Neural progenitor cell (in vitro differentiated cells): ENCODE data around the gene NNMT. TPM values are rescaled to one million over a fixed set of nuclear protein-coding genes. Genes with fewer than 3 reads are reported as not detected.

Experiments
- DNase-seq: peaks from one replicate; pipeline ENCODE4 v3.0.0-alpha.2; 2016; ENCODE audit warnings: low spot score
- H2AFZ ChIP-seq: fragments of 200-600 bp; sonication (generic); replicated peaks from 2 replicates; pipeline ENCODE4 v1.6.1; 2016; ENCODE audit warnings: antibody characterized with exemption
- H3F3A ChIP-seq: fragments of 200-600 bp; sonication (generic); 2 replicates; pipeline ENCODE4 v1.6.1; 2016; ENCODE audit warnings: antibody characterized with exemption, low read depth
- H3K27ac ChIP-seq: fragments of 200-600 bp; sonication (generic); 2 replicates; pipeline ENCODE4 v1.5.1; 2016; ENCODE audit warnings: mild to moderate bottlenecking
- H3K27me3 ChIP-seq: fragments of 200-600 bp; sonication (generic); 2 replicates; pipeline ENCODE4 v1.6.1; 2016; ENCODE audit warnings: mild to moderate bottlenecking, moderate library complexity
- H3K36me3 ChIP-seq: fragments of 200-600 bp; sonication (generic); 2 replicates; pipeline ENCODE4 v1.5.1; 2016
- H3K4me1 ChIP-seq: fragments of 200-600 bp; sonication (generic); 2 replicates; pipeline ENCODE4 v1.6.1; 2016; ENCODE audit warnings: mixed run types
- H3K4me2 ChIP-seq: fragments of 200-600 bp; sonication (generic); 2 replicates; pipeline ENCODE4 v1.6.1; 2016
- H3K4me3 ChIP-seq: fragments of 200-600 bp; sonication (generic); 2 replicates; pipeline ENCODE4 v1.5.1; 2016
- H3K79me2 ChIP-seq: fragments of 200-600 bp; sonication (generic); 2 replicates; pipeline ENCODE4 v1.6.1; 2016; ENCODE audit warnings: low read depth
- H3K9ac ChIP-seq: fragments of 200-600 bp; sonication (generic); 2 replicates; pipeline ENCODE4 v1.6.1; 2016
- H3K9me3 ChIP-seq: fragments of 200-600 bp; sonication (generic); 2 replicates; pipeline ENCODE4 v1.5.1; 2016; ENCODE audit warnings: low read depth
- H4K20me1 ChIP-seq: fragments of 200-600 bp; sonication (generic); 2 replicates; pipeline ENCODE4 v1.6.1; 2016; ENCODE audit warnings: low read depth
- H3K27ac Mint-ChIP-seq: 3 replicates; pipeline ENCODE4 v1.8.0; 2021; ENCODE audit warnings: mixed read lengths
- H3K27me3 Mint-ChIP-seq: 2 replicates; pipeline ENCODE4 v1.8.0; 2022; ENCODE audit warnings: low read depth, mild to moderate bottlenecking, inconsistent platforms, moderate library complexity, mixed read lengths; ENCODE audit not compliant: insufficient read depth
- H3K36me3 Mint-ChIP-seq: 3 replicates; pipeline ENCODE4 v1.8.0; 2021; ENCODE audit warnings: mixed read lengths
- H3K4me1 Mint-ChIP-seq: 3 replicates; pipeline ENCODE4 v1.8.0; 2021; ENCODE audit warnings: mixed read lengths
- H3K4me3 Mint-ChIP-seq: 3 replicates; pipeline ENCODE4 v1.8.0; 2021; ENCODE audit warnings: mild to moderate bottlenecking, moderate library complexity, mixed read lengths
- H3K9me3 Mint-ChIP-seq: 3 replicates; pipeline ENCODE4 v1.8.0; 2020; ENCODE audit warnings: mixed read lengths
- CTCF ChIP-seq: fragments of 200-600 bp; sonication (generic); IDR thresholded peaks from 2 replicates; pipeline ENCODE4 v1.5.1; 2017; ENCODE audit warnings: antibody characterized with exemption, mild to moderate bottlenecking
- EZH2 ChIP-seq: fragments of 200-600 bp; sonication (generic); IDR thresholded peaks from 2 replicates; pipeline ENCODE4 v1.6.1; 2017; ENCODE audit warnings: antibody characterized with exemption, mild to moderate bottlenecking, moderate library complexity
- EZH2phosphoT487 ChIP-seq: fragments of 200-600 bp; sonication (generic); IDR thresholded peaks from 2 replicates; pipeline ENCODE4 v1.6.1; 2017; ENCODE audit warnings: antibody characterized with exemption
- total RNA-seq: library from RNA; depleted of rRNA; stranded (reverse); fragments of >200 nt; gene quantifications from 2 replicates; pipeline ENCODE4 v1.2.3, GENCODE V29; 2015; ENCODE audit warnings: low replicate concordance

Gene NNMT
- total RNA-seq, 1 donor from 2014 or later, result not detected

DNA sequence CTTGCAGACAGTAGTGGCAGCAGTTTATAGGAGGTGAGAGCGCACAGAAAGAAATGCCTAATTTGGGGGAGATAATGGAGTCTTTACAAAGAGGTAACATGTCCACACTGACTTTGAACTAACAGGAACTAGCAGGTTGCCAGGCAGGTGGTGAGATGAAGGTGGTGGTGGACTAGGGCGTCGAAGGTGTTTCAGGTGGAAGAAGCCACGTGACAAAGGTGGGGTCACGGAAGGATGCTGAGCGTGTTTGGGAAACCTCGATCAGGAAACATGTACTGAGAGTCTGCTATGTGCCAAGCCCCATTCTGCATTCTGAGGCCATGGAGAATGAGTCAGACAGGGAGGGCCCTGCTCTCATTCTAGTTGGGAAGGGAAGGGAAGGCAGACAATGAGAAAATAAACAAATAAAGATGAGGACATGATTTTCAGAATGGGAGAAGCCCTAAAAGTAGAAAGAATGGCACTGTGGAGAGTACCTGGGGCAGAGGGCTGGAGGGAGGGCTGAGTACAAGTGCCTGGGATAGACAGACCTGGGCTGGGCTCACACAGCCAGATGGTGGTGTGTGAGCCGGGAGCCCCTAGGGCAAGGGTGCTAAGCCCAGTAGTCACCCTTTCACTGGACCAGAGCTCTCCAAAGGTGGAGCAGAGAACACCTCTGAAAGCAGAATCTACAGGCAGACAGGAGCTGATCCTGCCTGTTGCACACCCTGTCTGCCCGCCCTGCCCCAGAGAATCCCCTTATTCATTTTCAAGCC is 16.2 kb upstream of the NNMT start:
- peak overlapping the region; percentile 48 for H2AFZ ChIP-seq
- H3K4me1 Mint-ChIP-seq, result peaks cover 4% of the 10 kb centered on the region
- no peaks in the 10 kb centered on the region for H3K79me2 ChIP-seq
- no peak overlapping the region for H3K4me3 ChIP-seq
- H3K9me3 Mint-ChIP-seq, result no peaks in the 10 kb centered on the region
- TF ChIP-seq CTCF, result no peak
- no peak for TF ChIP-seq EZH2phosphoT487
- TF ChIP-seq EZH2, result no peak
- H3K27ac ChIP-seq, result no peak overlapping the region
- DNase-seq, result no peak
- H3K4me2 ChIP-seq, result no peak overlapping the region
- H3K9me3 ChIP-seq, result no peaks in the 10 kb centered on the region
- no peak overlapping the region for H3K4me3 Mint-ChIP-seq
- H3F3A ChIP-seq, result no peaks in the 10 kb centered on the region
- H4K20me1 ChIP-seq, result no peaks in the 10 kb centered on the region
- no peak overlapping the region for H3K9ac ChIP-seq
- no peak overlapping the region for H3K27ac Mint-ChIP-seq
- H3K27me3 ChIP-seq, result no peaks in the 10 kb centered on the region
- H3K27me3 Mint-ChIP-seq, result peaks cover 2% of the 10 kb centered on the region
- no peaks in the 10 kb centered on the region for H3K36me3 Mint-ChIP-seq
- no peaks in the 10 kb centered on the region for H3K36me3 ChIP-seq
- H3K4me1 ChIP-seq, result peaks cover 7% of the 10 kb centered on the region

DNA sequence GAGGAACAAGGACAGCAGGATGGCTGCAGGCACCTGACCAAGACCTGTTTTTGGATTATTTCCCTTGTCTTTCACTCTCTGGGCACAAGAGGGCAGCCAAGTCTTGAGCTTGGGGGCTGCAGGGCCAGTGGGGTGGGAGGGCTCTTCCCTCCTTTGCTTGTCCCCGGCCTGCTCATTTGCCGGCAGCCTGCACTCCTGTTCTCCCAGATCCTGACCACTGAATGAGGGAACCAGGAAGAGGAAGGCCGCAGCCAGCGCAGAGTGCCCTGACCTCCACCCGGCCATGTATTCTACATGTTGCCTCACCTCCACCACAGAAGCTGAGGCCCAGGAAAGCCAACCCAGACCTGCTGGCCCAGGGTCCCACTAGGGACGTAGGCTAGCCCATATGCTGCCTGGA is 15.5 kb upstream of the NNMT start:
- no peak overlapping the region for H3K9ac ChIP-seq
- H4K20me1 ChIP-seq, result no peaks in the 10 kb centered on the region
- no peak overlapping the region for H3K4me3 ChIP-seq
- no peaks in the 10 kb centered on the region for H3K9me3 Mint-ChIP-seq
- DNase-seq, result peak; percentile 88
- H3K4me1 ChIP-seq, result peaks cover 7% of the 10 kb centered on the region
- no peaks in the 10 kb centered on the region for H3K36me3 Mint-ChIP-seq
- no peak overlapping the region for H3K4me3 Mint-ChIP-seq
- H3K79me2 ChIP-seq, result no peaks in the 10 kb centered on the region
- no peak overlapping the region for H3K27ac ChIP-seq
- no peak overlapping the region for H3K27ac Mint-ChIP-seq
- H3K4me1 Mint-ChIP-seq, result peaks cover 4% of the 10 kb centered on the region
- H2AFZ ChIP-seq, result peak overlapping the region; percentile 48
- peak; percentile 80 for TF ChIP-seq CTCF
- TF ChIP-seq EZH2, result no peak
- H3K36me3 ChIP-seq, result no peaks in the 10 kb centered on the region
- no peak overlapping the region for H3K4me2 ChIP-seq
- H3K27me3 ChIP-seq, result no peaks in the 10 kb centered on the region
- H3K27me3 Mint-ChIP-seq, result peaks cover 2% of the 10 kb centered on the region
- H3F3A ChIP-seq, result no peaks in the 10 kb centered on the region
- H3K9me3 ChIP-seq, result no peaks in the 10 kb centered on the region

- H3K27ac ChIP-seq, result no peak overlapping the region
- no peaks in the 10 kb centered on the region for H4K20me1 ChIP-seq
- no peaks in the 10 kb centered on the region for H3K9me3 ChIP-seq
- no peak for TF ChIP-seq EZH2phosphoT487
- no peak overlapping the region for H3K9ac ChIP-seq
- no peaks in the 10 kb centered on the region for H3K36me3 Mint-ChIP-seq
- H3K27ac Mint-ChIP-seq, result no peak overlapping the region
- no peak overlapping the region for H3K4me2 ChIP-seq
- DNase-seq, result no peak
- no peaks in the 10 kb centered on the region for H3K36me3 ChIP-seq
- no peaks in the 10 kb centered on the region for H3K27me3 ChIP-seq
- no peaks in the 10 kb centered on the region for H3K79me2 ChIP-seq
- H3K4me3 ChIP-seq, result no peak overlapping the region
- peaks cover 2% of the 10 kb centered on the region for H3K27me3 Mint-ChIP-seq
- no peak overlapping the region for H3K4me3 Mint-ChIP-seq
- H3K4me1 ChIP-seq, result peaks cover 7% of the 10 kb centered on the region
- no peaks in the 10 kb centered on the region for H3K9me3 Mint-ChIP-seq
- peak overlapping the region; percentile 39 for H2AFZ ChIP-seq
- H3F3A ChIP-seq, result no peaks in the 10 kb centered on the region
- H3K4me1 Mint-ChIP-seq, result peaks cover 4% of the 10 kb centered on the region
Measured at GRCh38 chr11:114281388-114281956, 14.7 kb upstream of the NNMT start.

DNA sequence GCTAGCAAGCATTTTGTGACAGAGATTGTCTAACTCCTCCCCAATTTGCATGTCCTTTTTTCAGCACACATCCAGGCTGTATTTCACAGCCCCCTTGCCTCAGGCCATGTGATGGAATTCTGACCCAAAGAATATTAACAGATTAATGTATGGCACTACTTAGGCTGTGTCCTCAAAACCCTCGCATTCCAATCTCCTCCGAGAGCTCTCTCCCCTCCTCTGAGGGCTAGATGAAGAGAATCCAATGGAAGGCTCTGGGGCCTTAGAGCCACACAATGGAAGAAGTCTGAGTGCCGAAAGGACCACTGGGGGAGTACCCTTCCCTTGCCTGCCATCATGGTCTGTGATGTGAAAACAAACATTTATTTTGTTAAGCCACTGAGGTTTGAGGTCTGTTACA is 13.7 kb upstream of the NNMT start:
- H3K36me3 Mint-ChIP-seq, result no peaks in the 10 kb centered on the region
- no peak overlapping the region for H2AFZ ChIP-seq

More for the DNA sequence above, 13.7 kb upstream of the NNMT start:
- peaks cover 7% of the 10 kb centered on the region for H3K4me1 ChIP-seq
- TF ChIP-seq EZH2phosphoT487, result no peak
- no peak for TF ChIP-seq EZH2
- no peak for TF ChIP-seq CTCF
- H4K20me1 ChIP-seq, result no peaks in the 10 kb centered on the region
- no peak for DNase-seq
- no peak overlapping the region for H3K4me3 Mint-ChIP-seq
- no peaks in the 10 kb centered on the region for H3K27me3 ChIP-seq
- peaks cover 4% of the 10 kb centered on the region for H3K4me1 Mint-ChIP-seq
- no peaks in the 10 kb centered on the region for H3K9me3 Mint-ChIP-seq
- peaks cover 2% of the 10 kb centered on the region for H3K27me3 Mint-ChIP-seq
- no peaks in the 10 kb centered on the region for H3K9me3 ChIP-seq
- no peaks in the 10 kb centered on the region for H3K79me2 ChIP-seq
- no peak overlapping the region for H3K4me2 ChIP-seq
- no peak overlapping the region for H3K4me3 ChIP-seq
- no peak overlapping the region for H3K9ac ChIP-seq
- H3F3A ChIP-seq, result no peaks in the 10 kb centered on the region
- H3K27ac Mint-ChIP-seq, result no peak overlapping the region
- no peaks in the 10 kb centered on the region for H3K36me3 ChIP-seq
- H3K27ac ChIP-seq, result no peak overlapping the region
